IMR-90 (cell line): Measurements from ENCODE around the gene RNF215. TPM values are rescaled to one million over a fixed set of nuclear protein-coding genes. Genes with fewer than 3 reads are reported as not detected.

ENCODE experiments used
- ATAC-seq: fragments of 200-7000 bp; cut with Tn5 transposase; 2 replicates; pipeline ENCODE4 v1.9.1; 2020; ENCODE audit warnings: low read depth, mild to moderate bottlenecking, moderate library complexity
- BruUV-seq: library from RNA; stranded (reverse); fragments of 400-500 nt; replicated peaks from 2 replicates; lab custom pipeline; 2021; lab: Mats Ljungman, UMichigan
- CTCF ChIA-PET: fragments of 300-600 bp; formaldehyde crosslinking; extraction: SDS; loops from one replicate; lab custom pipeline; 2021; ENCODE audit warnings: antibody characterized with exemption; lab: Yijun Ruan, JAX
- POLR2A ChIA-PET: fragments of 300-600 bp; sonication (Branson Sonifier 250); formaldehyde crosslinking; loops from one replicate; lab custom pipeline; 2022; ENCODE audit warnings: antibody characterized with exemption; ENCODE audit not compliant: unreplicated experiment; lab: Charles Lee
- DNase-seq: peaks from one replicate; pipeline ENCODE4 v3.0.0; 2013
- H2AFZ ChIP-seq: replicated peaks from 2 replicates; pipeline ENCODE3; 2013; ENCODE audit warnings: low read length, mild to moderate bottlenecking; ENCODE audit not compliant: poor library complexity
- H2AK5ac ChIP-seq: 2 replicates; pipeline ENCODE4 v1.6.1; 2013; ENCODE audit warnings: low read depth, low read length, inconsistent platforms
- H2AK9ac ChIP-seq: replicated peaks from 2 replicates; pipeline ENCODE3; 2013; ENCODE audit warnings: mild to moderate bottlenecking, low read depth, low read length, moderate library complexity; ENCODE audit not compliant: poor library complexity
- H2BK120ac ChIP-seq: 2 replicates; pipeline ENCODE4 v1.6.1; 2013; ENCODE audit warnings: low read depth, low read length, inconsistent platforms
- H2BK15ac ChIP-seq: 3 replicates; pipeline ENCODE4 v1.6.1; 2013; ENCODE audit warnings: low read depth, low read length, inconsistent platforms
- H2BK20ac ChIP-seq: 2 replicates; pipeline ENCODE4 v1.6.1; 2013; ENCODE audit warnings: low read depth, mild to moderate bottlenecking, inconsistent platforms, low read length, moderate library complexity
- H2BK5ac ChIP-seq: 2 replicates; pipeline ENCODE4 v1.6.1; 2013; ENCODE audit warnings: mild to moderate bottlenecking, low read depth, low read length, inconsistent platforms; ENCODE audit not compliant: poor library complexity, severe bottlenecking
- H3K14ac ChIP-seq: replicated peaks from 2 replicates; pipeline ENCODE4 v1.6.1; 2013; ENCODE audit warnings: low read depth, low read length, inconsistent platforms
- H3K18ac ChIP-seq: 2 replicates; pipeline ENCODE4 v1.6.1; 2013; ENCODE audit warnings: low read depth, low read length, control low read depth
- H3K23ac ChIP-seq: 2 replicates; pipeline ENCODE4 v1.6.1; 2013; ENCODE audit warnings: low read depth, low read length, inconsistent platforms
- H3K27ac ChIP-seq: 2 replicates; pipeline ENCODE4 v1.5.1; 2013; ENCODE audit warnings: mild to moderate bottlenecking, control low read depth, low read length; ENCODE audit not compliant: insufficient read depth
- H3K27me3 ChIP-seq: 2 replicates; pipeline ENCODE4 v1.6.1; 2013; ENCODE audit warnings: low read length; ENCODE audit not compliant: control insufficient read depth, insufficient read depth
- H3K36me3 ChIP-seq: 2 replicates; pipeline ENCODE4 v1.6.1; 2013; ENCODE audit warnings: low read length, mixed read lengths; ENCODE audit not compliant: control insufficient read depth, insufficient read depth
- H3K4ac ChIP-seq: 2 replicates; pipeline ENCODE4 v1.6.1; 2013; ENCODE audit warnings: low read depth, low read length, inconsistent platforms
- H3K4me1 ChIP-seq: 2 replicates; pipeline ENCODE4 v1.6.1; 2013; ENCODE audit warnings: low read length, mixed read lengths; ENCODE audit not compliant: control insufficient read depth, insufficient read depth
- H3K4me2 ChIP-seq: 2 replicates; pipeline ENCODE4 v1.6.1; 2013; ENCODE audit warnings: low read depth, mild to moderate bottlenecking, control low read depth, low read length, moderate library complexity
- H3K4me3 ChIP-seq: 2 replicates; pipeline ENCODE4 v1.5.1; 2013; ENCODE audit warnings: low read depth, mild to moderate bottlenecking, control low read depth, low read length, moderate library complexity; ENCODE audit not compliant: insufficient read depth
- H3K56ac ChIP-seq: 2 replicates; pipeline ENCODE4 v1.6.1; 2013; ENCODE audit warnings: low read length, inconsistent platforms; ENCODE audit not compliant: insufficient read depth; ENCODE audit errors: extremely low read depth
- H3K79me1 ChIP-seq, 2 experiments: 2 replicates each; pipeline ENCODE4 v1.6.1; 2013; ENCODE audit warnings: low read length in 2 of 2, inconsistent platforms in 1 of 2, low read depth in 1 of 2
- H3K9ac ChIP-seq: 2 replicates; pipeline ENCODE4 v1.6.1; 2013; ENCODE audit warnings: low read depth, low read length, control low read depth
- H3K9me1 ChIP-seq: 2 replicates; pipeline ENCODE4 v1.6.1; 2013; ENCODE audit warnings: low read length, inconsistent platforms; ENCODE audit not compliant: insufficient read depth
- H3K9me3 ChIP-seq: 2 replicates; pipeline ENCODE4 v1.6.1; 2013; ENCODE audit warnings: low read length; ENCODE audit not compliant: control insufficient read depth, insufficient read depth
- H4K20me1 ChIP-seq: 2 replicates; pipeline ENCODE4 v1.6.1; 2013; ENCODE audit warnings: low read length, inconsistent platforms; ENCODE audit not compliant: insufficient read depth
- H4K5ac ChIP-seq: 2 replicates; pipeline ENCODE4 v1.6.1; 2013; ENCODE audit warnings: mild to moderate bottlenecking, low read depth, low read length, control low read depth
- H4K8ac ChIP-seq, 2 experiments: 2 replicates each; pipeline ENCODE4 v1.6.1; 2013; ENCODE audit warnings: low read depth in 2 of 2, low read length in 2 of 2, control low read depth in 1 of 2, inconsistent platforms in 1 of 2
- H4K91ac ChIP-seq: 2 replicates; pipeline ENCODE4 v1.6.1; 2013; ENCODE audit warnings: low read depth, low read length, inconsistent platforms; ENCODE audit not compliant: insufficient read depth
- BHLHE40 ChIP-seq: fragments of 150-350 bp; IDR thresholded peaks from 2 replicates; pipeline ENCODE4 v1.6.1; 2016; ENCODE audit warnings: mild to moderate bottlenecking, low read depth, low read length
- CEBPB ChIP-seq: IDR thresholded peaks from 2 replicates; pipeline ENCODE4 v1.6.1; 2012; ENCODE audit warnings: low read depth, low read length, improper control_type of control experiment
- CHD1 ChIP-seq: IDR thresholded peaks from 2 replicates; pipeline ENCODE4 v1.6.1; 2012; ENCODE audit warnings: low read depth, low read length, improper control_type of control experiment
- FOS ChIP-seq: fragments of 150-350 bp; IDR thresholded peaks from 2 replicates; pipeline ENCODE4 v1.6.1; 2016; ENCODE audit warnings: low read depth, low read length
- MAFK ChIP-seq: IDR thresholded peaks from 2 replicates; pipeline ENCODE4 v1.6.1; 2012; ENCODE audit warnings: low read depth, low read length, improper control_type of control experiment
- MAZ ChIP-seq: IDR thresholded peaks from 2 replicates; pipeline ENCODE4 v1.6.1; 2012; ENCODE audit warnings: low read depth, mild to moderate bottlenecking, low read length, improper control_type of control experiment, moderate library complexity, borderline replicate concordance
- MXI1 ChIP-seq: IDR thresholded peaks from 2 replicates; pipeline ENCODE4 v1.6.1; 2012; ENCODE audit warnings: low read depth, mild to moderate bottlenecking, low read length, moderate library complexity, borderline replicate concordance
- NFE2L2 ChIP-seq: fragments of 150-350 bp; IDR thresholded peaks from 2 replicates; pipeline ENCODE4 v1.6.1; 2016; ENCODE audit warnings: low read depth, mild to moderate bottlenecking, low read length
- POLR2A ChIP-seq: IDR thresholded peaks from 2 replicates; pipeline ENCODE4 v1.6.1; 2012; ENCODE audit warnings: mild to moderate bottlenecking, low read depth, low read length
- RAD21 ChIP-seq: IDR thresholded peaks from 2 replicates; pipeline ENCODE4 v1.6.1; 2012; ENCODE audit warnings: low read length, improper control_type of control experiment
- RCOR1 ChIP-seq: IDR thresholded peaks from 2 replicates; pipeline ENCODE4 v1.6.1; 2012; ENCODE audit warnings: mild to moderate bottlenecking, low read length, improper control_type of control experiment; ENCODE audit not compliant: insufficient replicate concordance
- RFX5 ChIP-seq: IDR thresholded peaks from 2 replicates; pipeline ENCODE4 v1.8.0; 2012; ENCODE audit warnings: low read depth, mild to moderate bottlenecking, low read length, moderate library complexity
- SMC3 ChIP-seq: fragments of 150-350 bp; IDR thresholded peaks from 2 replicates; pipeline ENCODE4 v1.6.1; 2016; ENCODE audit warnings: low read depth, mild to moderate bottlenecking, antibody characterized with exemption, low read length, moderate library complexity
- WGBS, 2 experiments: methylation state at CpG; one replicate each; pipeline versions ENCODE4 v1.1.5 to v1.1.7; 2013; ENCODE audit warnings: missing lambda C conversion rate in 2 of 2; ENCODE audit not compliant: insufficient read length in 1 of 2; ENCODE audit errors: extremely low coverage in 2 of 2; 5-methylcytosine and 5-hydroxymethylcytosine counted together
- dilution Hi-C: fragments of 300-500 bp; cut with HindIII; formaldehyde crosslinking; loops from one replicate; pipeline ENCODE4 v1.14.3; 2018; ENCODE audit warnings: low sequenced_read_pairs; ENCODE audit not compliant: unreplicated experiment
- in situ Hi-C: fragments of 300-500 bp; cut with MboI; formaldehyde crosslinking; loops from 3 replicates; pipeline ENCODE4 v1.14.3; 2019; ENCODE audit warnings: low sequenced_read_pairs, inconsistent platforms, mixed read lengths
- intact Hi-C: fragments of 100-400 bp; cut with micrococcal nuclease; formaldehyde crosslinking; loops from 2 replicates; pipeline ENCODE4 v1.10.0; 2022
- polyA plus RNA-seq, 3 experiments: library from polyadenylated mRNA; depleted of rRNA; stranded (reverse); fragments of >200 nt; gene quantifications; 2 replicates each; pipeline ENCODE4 v1.2.3, GENCODE V29; 2012; ENCODE audit warnings: low replicate concordance in 1 of 3
- total RNA-seq: library from RNA; depleted of rRNA; stranded (reverse); fragments of >200 nt; gene quantifications from 2 replicates; pipeline ENCODE4 v1.2.3, GENCODE V29; 2012
- TF ChIP-seq, protein P1 (sequence below): conservative IDR thresholded peaks from 2 replicates; pipeline ENCODE4 v1.5.1; 2012; ENCODE audit warnings: mild to moderate bottlenecking, low read depth, low read length, improper control_type of control experiment
- TF ChIP-seq, protein P2 (sequence below): fragments of 150-350 bp; IDR thresholded peaks from 2 replicates; pipeline ENCODE4 v1.6.1; 2016; ENCODE audit warnings: low read depth, mild to moderate bottlenecking, low read length, moderate library complexity, borderline replicate concordance
- TF ChIP-seq, protein P3 (sequence below): fragments of 150-350 bp; IDR thresholded peaks from 2 replicates; pipeline ENCODE4 v1.6.1; 2017; ENCODE audit warnings: mild to moderate bottlenecking, antibody characterized with exemption, low read length, low read depth

The RNF215 gene
- total and polyA plus RNA-seq, 2 of the 4 experiments (the other 2 are of a cell fraction), result 15.8 to 21.9 TPM

DNA sequence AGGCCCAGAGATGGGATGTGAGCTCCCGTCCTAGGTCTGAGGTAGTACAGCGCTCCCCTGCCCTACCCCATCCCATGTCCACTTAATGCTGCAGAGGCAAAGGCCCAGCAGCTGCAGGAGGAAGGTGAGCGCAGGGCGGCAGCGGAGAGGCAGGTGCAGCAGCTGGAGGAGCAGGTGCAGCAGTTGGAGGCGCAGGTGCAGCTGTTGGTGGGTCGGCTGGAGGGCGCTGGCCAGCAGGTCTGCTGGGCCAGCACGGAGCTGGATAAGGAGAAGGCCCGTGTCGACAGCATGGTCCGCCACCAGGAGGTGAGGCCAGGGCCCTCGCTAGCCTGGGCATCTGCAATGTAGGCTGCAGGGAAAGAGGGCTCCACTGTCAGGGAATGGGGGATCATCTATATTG lies 15.2 kb downstream of the RNF215 start:
- Histone ChIP-seq H4K5ac (no peak overlapping the region), H3K9me1 (no peaks in the 10 kb centered on the region), H3K4me2 (no peak overlapping the region), H4K8ac (no peak overlapping the region), H3K4me1 (peaks cover 5% of the 10 kb centered on the region; the same call in 1 of the 2 replicates), H4K91ac (no peak overlapping the region), H3K23ac (no peak overlapping the region), H3K4me3 (no peak overlapping the region), H2BK5ac (no peak overlapping the region), H2AK9ac (no peak overlapping the region), H2AFZ (no peak overlapping the region), H4K20me1 (peaks cover 4% of the 10 kb centered on the region), H3K4ac (no peak overlapping the region), H3K9me3 (no peaks in the 10 kb centered on the region), H2AK5ac (no peak overlapping the region), H3K36me3 (peaks cover 7% of the 10 kb centered on the region), H3K9ac (no peak overlapping the region), H3K27ac (no peak overlapping the region), H3K56ac (no peak overlapping the region), H3K79me1 (no peaks in the 10 kb centered on the region), H3K27me3 (no peaks in the 10 kb centered on the region), H2BK120ac (no peak overlapping the region), H2BK15ac (no peak overlapping the region), H3K18ac (no peak overlapping the region), H2BK20ac (no peak overlapping the region), H3K14ac (no peak overlapping the region)
- ATAC-seq (no peak), DNase-seq (no peak)
- POLR2A ChIA-PET, result no interaction called here
- dilution Hi-C loops (no loop called here), intact Hi-C loops (no loop called here), in situ Hi-C loops (no loop called here)
- TF ChIP-seq, protein P1, sequence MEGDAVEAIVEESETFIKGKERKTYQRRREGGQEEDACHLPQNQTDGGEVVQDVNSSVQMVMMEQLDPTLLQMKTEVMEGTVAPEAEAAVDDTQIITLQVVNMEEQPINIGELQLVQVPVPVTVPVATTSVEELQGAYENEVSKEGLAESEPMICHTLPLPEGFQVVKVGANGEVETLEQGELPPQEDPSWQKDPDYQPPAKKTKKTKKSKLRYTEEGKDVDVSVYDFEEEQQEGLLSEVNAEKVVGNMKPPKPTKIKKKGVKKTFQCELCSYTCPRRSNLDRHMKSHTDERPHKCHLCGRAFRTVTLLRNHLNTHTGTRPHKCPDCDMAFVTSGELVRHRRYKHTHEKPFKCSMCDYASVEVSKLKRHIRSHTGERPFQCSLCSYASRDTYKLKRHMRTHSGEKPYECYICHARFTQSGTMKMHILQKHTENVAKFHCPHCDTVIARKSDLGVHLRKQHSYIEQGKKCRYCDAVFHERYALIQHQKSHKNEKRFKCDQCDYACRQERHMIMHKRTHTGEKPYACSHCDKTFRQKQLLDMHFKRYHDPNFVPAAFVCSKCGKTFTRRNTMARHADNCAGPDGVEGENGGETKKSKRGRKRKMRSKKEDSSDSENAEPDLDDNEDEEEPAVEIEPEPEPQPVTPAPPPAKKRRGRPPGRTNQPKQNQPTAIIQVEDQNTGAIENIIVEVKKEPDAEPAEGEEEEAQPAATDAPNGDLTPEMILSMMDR, result no peak
- TF ChIP-seq MAFK (no peak), MXI1 (no peak), POLR2A (no peak), RFX5 (no peak), RAD21 (no peak), NFE2L2 (no peak), CHD1 (no peak), FOS (no peak), SMC3 (no peak), RCOR1 (no peak), BHLHE40 (no peak), CEBPB (no peak), MAZ (no peak)
- TF ChIP-seq, protein P2, sequence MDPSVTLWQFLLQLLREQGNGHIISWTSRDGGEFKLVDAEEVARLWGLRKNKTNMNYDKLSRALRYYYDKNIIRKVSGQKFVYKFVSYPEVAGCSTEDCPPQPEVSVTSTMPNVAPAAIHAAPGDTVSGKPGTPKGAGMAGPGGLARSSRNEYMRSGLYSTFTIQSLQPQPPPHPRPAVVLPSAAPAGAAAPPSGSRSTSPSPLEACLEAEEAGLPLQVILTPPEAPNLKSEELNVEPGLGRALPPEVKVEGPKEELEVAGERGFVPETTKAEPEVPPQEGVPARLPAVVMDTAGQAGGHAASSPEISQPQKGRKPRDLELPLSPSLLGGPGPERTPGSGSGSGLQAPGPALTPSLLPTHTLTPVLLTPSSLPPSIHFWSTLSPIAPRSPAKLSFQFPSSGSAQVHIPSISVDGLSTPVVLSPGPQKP, result no peak
- TF ChIP-seq, protein P3, sequence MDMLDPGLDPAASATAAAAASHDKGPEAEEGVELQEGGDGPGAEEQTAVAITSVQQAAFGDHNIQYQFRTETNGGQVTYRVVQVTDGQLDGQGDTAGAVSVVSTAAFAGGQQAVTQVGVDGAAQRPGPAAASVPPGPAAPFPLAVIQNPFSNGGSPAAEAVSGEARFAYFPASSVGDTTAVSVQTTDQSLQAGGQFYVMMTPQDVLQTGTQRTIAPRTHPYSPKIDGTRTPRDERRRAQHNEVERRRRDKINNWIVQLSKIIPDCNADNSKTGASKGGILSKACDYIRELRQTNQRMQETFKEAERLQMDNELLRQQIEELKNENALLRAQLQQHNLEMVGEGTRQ, result no peak
- WGBS, 2 experiments, result no CpG with 5 or more reads among the region's 13 CpGs
- no TSS peak for BruUV-seq
- CTCF ChIA-PET, result no interaction called here
